Measurements from ENCODE around the gene LEFTY1. TPM values are rescaled to one million over a fixed set of nuclear protein-coding genes. Genes with fewer than 3 reads are reported as not detected.

Gene LEFTY1
- polyA plus RNA-seq, 1 donor from 2014 or later = 4.1 TPM

DNA sequence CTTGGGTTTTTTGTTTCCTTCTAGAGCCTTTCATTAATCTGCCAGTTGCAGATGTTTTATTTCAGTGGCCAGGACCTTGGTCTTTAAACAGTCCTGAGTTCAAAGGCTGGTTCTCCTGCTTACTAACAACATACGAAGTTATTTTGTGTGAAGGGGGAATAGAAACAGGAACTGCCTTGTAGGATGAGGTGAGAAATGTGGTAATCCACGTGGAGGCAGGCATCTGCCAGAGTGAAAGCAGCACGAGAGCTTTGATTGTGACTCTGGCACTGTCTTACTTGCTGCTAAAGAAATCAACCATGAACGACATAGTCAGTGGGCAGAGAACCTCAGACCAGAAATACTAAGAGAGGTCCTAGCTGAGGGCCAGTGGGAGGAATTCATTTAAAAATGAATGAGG lies 37.1 kb downstream of the LEFTY1 start:
- H3K4me2 ChIP-seq (ENCODE audit: low read length) = no peak overlapping the region
- no peak for TF ChIP-seq RAD21 (conservative IDR thresholded peaks at IDR 0.05)
- no peak for TF ChIP-seq EP300 (conservative IDR thresholded peaks at IDR 0.05; ENCODE audit: poor library complexity, severe bottlenecking)
- TF ChIP-seq MXI1 (conservative IDR thresholded peaks at IDR 0.05; ENCODE audit: poor library complexity, severe bottlenecking) = no peak
- TF ChIP-seq, protein P1, sequence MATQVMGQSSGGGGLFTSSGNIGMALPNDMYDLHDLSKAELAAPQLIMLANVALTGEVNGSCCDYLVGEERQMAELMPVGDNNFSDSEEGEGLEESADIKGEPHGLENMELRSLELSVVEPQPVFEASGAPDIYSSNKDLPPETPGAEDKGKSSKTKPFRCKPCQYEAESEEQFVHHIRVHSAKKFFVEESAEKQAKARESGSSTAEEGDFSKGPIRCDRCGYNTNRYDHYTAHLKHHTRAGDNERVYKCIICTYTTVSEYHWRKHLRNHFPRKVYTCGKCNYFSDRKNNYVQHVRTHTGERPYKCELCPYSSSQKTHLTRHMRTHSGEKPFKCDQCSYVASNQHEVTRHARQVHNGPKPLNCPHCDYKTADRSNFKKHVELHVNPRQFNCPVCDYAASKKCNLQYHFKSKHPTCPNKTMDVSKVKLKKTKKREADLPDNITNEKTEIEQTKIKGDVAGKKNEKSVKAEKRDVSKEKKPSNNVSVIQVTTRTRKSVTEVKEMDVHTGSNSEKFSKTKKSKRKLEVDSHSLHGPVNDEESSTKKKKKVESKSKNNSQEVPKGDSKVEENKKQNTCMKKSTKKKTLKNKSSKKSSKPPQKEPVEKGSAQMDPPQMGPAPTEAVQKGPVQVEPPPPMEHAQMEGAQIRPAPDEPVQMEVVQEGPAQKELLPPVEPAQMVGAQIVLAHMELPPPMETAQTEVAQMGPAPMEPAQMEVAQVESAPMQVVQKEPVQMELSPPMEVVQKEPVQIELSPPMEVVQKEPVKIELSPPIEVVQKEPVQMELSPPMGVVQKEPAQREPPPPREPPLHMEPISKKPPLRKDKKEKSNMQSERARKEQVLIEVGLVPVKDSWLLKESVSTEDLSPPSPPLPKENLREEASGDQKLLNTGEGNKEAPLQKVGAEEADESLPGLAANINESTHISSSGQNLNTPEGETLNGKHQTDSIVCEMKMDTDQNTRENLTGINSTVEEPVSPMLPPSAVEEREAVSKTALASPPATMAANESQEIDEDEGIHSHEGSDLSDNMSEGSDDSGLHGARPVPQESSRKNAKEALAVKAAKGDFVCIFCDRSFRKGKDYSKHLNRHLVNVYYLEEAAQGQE (IDR thresholded peaks at IDR 0.05; ENCODE audit: borderline replicate concordance) = no peak
- no peak for TF ChIP-seq TAF1 (IDR thresholded peaks at IDR 0.05; ENCODE audit: low read depth)
- TF ChIP-seq, protein P2, sequence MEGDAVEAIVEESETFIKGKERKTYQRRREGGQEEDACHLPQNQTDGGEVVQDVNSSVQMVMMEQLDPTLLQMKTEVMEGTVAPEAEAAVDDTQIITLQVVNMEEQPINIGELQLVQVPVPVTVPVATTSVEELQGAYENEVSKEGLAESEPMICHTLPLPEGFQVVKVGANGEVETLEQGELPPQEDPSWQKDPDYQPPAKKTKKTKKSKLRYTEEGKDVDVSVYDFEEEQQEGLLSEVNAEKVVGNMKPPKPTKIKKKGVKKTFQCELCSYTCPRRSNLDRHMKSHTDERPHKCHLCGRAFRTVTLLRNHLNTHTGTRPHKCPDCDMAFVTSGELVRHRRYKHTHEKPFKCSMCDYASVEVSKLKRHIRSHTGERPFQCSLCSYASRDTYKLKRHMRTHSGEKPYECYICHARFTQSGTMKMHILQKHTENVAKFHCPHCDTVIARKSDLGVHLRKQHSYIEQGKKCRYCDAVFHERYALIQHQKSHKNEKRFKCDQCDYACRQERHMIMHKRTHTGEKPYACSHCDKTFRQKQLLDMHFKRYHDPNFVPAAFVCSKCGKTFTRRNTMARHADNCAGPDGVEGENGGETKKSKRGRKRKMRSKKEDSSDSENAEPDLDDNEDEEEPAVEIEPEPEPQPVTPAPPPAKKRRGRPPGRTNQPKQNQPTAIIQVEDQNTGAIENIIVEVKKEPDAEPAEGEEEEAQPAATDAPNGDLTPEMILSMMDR (IDR thresholded peaks at IDR 0.05; ENCODE audit: poor library complexity, severe bottlenecking) = no peak
- TF ChIP-seq EZH2 (IDR thresholded peaks at IDR 0.05; ENCODE audit: borderline replicate concordance, insufficient read depth, low read length, poor library complexity, severe bottlenecking) = no peak
- no peak for TF ChIP-seq POLR2AphosphoS5 (IDR thresholded peaks at IDR 0.05)
- no peak for TF ChIP-seq SMC3 (conservative IDR thresholded peaks at IDR 0.05; ENCODE audit: poor library complexity)
- H3K79me2 ChIP-seq (replicated peaks; ENCODE audit: insufficient read depth, low read length) = no peaks in the 10 kb centered on the region
- no peaks in the 10 kb centered on the region for H3F3A ChIP-seq (ENCODE audit: insufficient read depth, low read length, poor library complexity, severe bottlenecking)
- no peak overlapping the region for H3K27ac ChIP-seq (ENCODE audit: low read length)
- H3K9me2 ChIP-seq (ENCODE audit: insufficient read depth, low read length) = no peaks in the 10 kb centered on the region
- H3K4me3 ChIP-seq (ENCODE audit: low read length) = no peak overlapping the region
- no peaks in the 10 kb centered on the region for H3K36me3 ChIP-seq (ENCODE audit: insufficient read depth, low read length)
- no peaks in the 10 kb centered on the region for H3K9me3 ChIP-seq (ENCODE audit: low read length)
- H4K20me1 ChIP-seq (ENCODE audit: insufficient read depth) = no peaks in the 10 kb centered on the region
- H3K27me3 ChIP-seq (ENCODE audit: insufficient read depth, low read depth, low read length) = no peaks in the 10 kb centered on the region
- no peak overlapping the region for H2AFZ ChIP-seq (ENCODE audit: low read depth, low read length)
- H3K9ac ChIP-seq (ENCODE audit: low read length) = no peak overlapping the region

DNA sequence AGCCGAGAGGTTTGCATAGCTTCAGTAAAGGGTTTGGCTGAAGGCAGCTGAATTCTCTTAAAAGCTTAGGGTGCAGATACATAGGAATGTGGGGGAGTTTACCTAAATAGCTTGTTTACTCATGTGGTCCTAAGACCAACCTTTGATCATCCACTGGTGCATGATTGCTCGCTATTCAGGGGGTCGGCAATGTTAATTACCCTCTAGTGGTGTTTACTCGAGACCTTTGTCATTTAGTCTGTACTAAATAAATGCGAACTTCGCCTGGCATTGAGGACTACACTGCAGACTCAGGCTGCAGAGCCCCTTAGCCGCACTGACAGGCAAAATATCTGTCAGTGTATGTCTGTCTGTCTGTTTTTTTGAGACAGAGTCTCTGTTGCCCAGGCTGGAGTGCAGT lies 38.6 kb downstream of the LEFTY1 start:
- H3K36me3 ChIP-seq (ENCODE audit: insufficient read depth, low read length) = no peaks in the 10 kb centered on the region
- H3K9me2 ChIP-seq (ENCODE audit: insufficient read depth, low read length) = no peaks in the 10 kb centered on the region
- no peaks in the 10 kb centered on the region for H3K79me2 ChIP-seq (replicated peaks; ENCODE audit: insufficient read depth, low read length)
- H3K9ac ChIP-seq (ENCODE audit: low read length) = no peak overlapping the region
- H3K9me3 ChIP-seq (ENCODE audit: low read length) = no peaks in the 10 kb centered on the region
- no peak overlapping the region for H3K4me2 ChIP-seq (ENCODE audit: low read length)
- H3K4me3 ChIP-seq (ENCODE audit: low read length) = no peak overlapping the region
- H3K27ac ChIP-seq (ENCODE audit: low read length) = no peak overlapping the region
- no peaks in the 10 kb centered on the region for H3K27me3 ChIP-seq (ENCODE audit: insufficient read depth, low read depth, low read length)
- no peaks in the 10 kb centered on the region for H4K20me1 ChIP-seq (ENCODE audit: insufficient read depth)
- no peak overlapping the region for H2AFZ ChIP-seq (ENCODE audit: low read depth, low read length)
- TF ChIP-seq EZH2 (IDR thresholded peaks at IDR 0.05; ENCODE audit: borderline replicate concordance, insufficient read depth, low read length, poor library complexity, severe bottlenecking) (no peak), POLR2AphosphoS5 (IDR thresholded peaks at IDR 0.05) (no peak), TAF1 (IDR thresholded peaks at IDR 0.05; ENCODE audit: low read depth) (no peak), EP300 (conservative IDR thresholded peaks at IDR 0.05; ENCODE audit: poor library complexity, severe bottlenecking) (no peak), RAD21 (conservative IDR thresholded peaks at IDR 0.05) (no peak), MXI1 (conservative IDR thresholded peaks at IDR 0.05; ENCODE audit: poor library complexity, severe bottlenecking) (no peak), SMC3 (conservative IDR thresholded peaks at IDR 0.05; ENCODE audit: poor library complexity) (no peak)
- TF ChIP-seq, protein P2 (IDR thresholded peaks at IDR 0.05; ENCODE audit: poor library complexity, severe bottlenecking) = no peak
- TF ChIP-seq, protein P1 (IDR thresholded peaks at IDR 0.05; ENCODE audit: borderline replicate concordance) = no peak
- no peaks in the 10 kb centered on the region for H3F3A ChIP-seq (ENCODE audit: insufficient read depth, low read length, poor library complexity, severe bottlenecking)
